ENCODE measurements around the gene RNLS.

The RNLS gene

GRCh38 chr10:88551246-88551645 is 31.9 kb downstream of the RNLS start:
- no peak for DNase-seq

- no peak for DNase-seq
These were observed 36.6 kb downstream of the RNLS start for GRCh38 chr10:88546497-88546896.

GRCh38 chr10:88545359-88545758 is 37.8 kb downstream of the RNLS start:
- no peak for DNase-seq

GRCh38 chr10:88544140-88544870 is 38.8 kb downstream of the RNLS start:
- DNase-seq = peak; percentile 39

DNA sequence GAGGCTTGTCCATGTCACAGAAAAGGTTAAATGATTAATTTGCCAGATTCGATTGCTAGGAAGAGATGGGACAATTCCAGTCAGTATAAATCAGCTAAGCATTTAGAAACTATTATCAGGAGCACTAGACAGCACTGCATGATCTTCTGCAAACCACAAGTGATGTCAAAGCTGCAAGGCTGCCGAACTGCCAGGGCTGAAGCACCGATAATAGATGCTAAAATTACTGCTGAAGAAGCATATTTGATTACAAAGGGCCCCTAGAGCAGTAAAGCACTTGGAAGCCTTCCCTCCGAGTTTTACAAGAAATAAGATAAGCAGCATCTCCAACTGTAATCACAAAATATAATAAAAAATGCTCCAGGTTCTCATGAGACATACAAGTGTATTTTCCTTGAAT is 40.6 kb downstream of the RNLS start:
- no peak for DNase-seq

DNA sequence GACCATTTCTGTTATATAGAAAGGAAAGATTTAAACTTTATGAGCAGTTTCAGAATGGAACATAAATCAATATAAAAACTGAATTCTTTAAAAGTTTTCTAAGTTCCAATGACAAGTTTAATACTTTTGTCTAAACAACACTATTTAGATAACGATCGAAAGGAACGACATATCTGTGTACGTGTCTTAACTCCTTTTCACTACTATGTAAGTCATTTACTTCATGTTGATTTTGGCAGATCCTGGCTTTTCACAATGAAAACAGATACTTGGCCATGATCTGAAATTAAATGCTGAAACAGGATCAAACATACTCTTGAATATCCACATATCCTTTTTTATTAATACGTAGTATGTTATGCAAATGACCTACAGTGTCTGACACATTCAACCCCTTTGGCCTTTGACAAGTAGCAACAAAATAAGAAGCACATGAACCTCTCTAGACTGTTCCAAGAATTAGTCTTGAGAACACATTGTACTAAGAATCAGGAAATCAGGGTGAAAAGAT is 41.9 kb downstream of the RNLS start:
- no peak for DNase-seq

- no peak for DNase-seq
These were observed 42.8 kb downstream of the RNLS start for GRCh38 chr10:88540351-88540750.

DNA sequence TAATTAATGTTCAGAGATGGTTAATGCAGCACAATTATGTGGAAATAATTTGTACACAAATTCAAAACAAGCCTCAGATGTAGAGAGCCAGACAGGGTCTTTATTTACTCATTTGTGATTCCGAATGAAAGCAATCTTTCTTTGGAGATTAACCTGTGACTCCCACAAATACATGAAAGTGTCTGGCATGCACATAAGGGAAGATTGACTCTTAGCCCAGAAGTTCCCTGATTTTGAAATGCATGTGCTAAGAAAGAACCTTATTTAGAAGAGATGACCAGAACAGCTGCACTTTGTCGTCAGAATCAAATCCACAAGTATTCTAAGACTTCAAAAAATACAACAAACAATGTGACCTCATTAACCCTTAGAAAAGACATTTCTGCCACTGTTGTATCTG is 45.1 kb downstream of the RNLS start:
- no peak for DNase-seq

DNA sequence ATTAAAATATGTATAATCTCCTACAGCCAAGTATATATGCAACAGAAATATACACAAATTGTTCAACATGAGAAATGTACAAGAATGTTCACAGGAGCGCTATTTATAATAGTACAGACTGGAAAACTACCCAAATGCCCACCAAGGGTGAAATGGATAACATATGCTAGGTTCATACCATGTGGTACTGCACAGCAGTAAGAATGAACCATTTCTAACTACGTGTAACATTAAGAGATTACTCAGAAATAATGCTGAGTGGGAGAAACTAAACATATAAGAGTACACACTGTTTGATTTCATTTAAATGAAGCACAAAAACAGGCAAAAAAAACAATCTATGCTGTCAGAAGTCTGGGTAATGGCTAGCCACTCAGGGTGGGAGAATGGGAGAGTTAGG is 45.8 kb downstream of the RNLS start:
- no peak for DNase-seq

GRCh38 chr10:88536437-88536836 is 46.7 kb downstream of the RNLS start:
- no peak for DNase-seq

GRCh38 chr10:88534072-88534665 is 48.9 kb downstream of the RNLS start:
- no peak for DNase-seq

DNA sequence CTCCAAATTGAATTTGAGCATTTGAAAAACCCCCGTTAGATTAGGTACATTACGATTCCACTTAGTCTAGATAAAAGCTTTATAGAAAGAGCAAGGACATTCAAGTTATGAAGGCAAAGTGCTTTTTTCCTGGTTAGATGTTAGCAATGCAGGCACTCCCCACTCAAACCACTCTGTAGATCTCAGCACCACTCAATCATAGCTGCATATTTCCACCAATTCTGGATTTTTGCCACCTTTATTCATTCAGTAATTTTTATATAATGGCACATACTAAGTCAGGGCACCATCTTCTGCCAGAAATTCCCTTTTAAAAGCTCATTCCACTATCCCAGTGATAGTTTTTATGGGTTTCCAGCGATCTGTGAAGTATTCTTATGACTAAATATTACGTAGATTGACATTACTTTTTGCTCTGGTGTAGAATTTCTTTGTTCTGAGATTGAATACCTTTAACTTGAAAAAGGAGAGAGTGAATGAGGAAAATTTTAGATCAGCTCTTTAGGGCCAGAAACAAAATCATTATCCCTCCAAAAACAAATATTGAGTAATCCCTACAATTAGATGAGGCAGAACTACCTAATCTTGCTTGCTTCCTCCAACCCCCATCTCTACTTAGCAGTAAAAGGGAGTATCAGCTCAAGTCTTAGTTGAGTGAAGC is 51.6 kb downstream of the RNLS start:
- no peak for DNase-seq

GRCh38 chr10:88530629-88531391 is 52.3 kb downstream of the RNLS start:
- no peak for DNase-seq

GRCh38 chr10:88530093-88530492 is 53.0 kb downstream of the RNLS start:
- DNase-seq = no peak

- no peak for DNase-seq
These were observed 54.1 kb downstream of the RNLS start for GRCh38 chr10:88528806-88529570.

DNA sequence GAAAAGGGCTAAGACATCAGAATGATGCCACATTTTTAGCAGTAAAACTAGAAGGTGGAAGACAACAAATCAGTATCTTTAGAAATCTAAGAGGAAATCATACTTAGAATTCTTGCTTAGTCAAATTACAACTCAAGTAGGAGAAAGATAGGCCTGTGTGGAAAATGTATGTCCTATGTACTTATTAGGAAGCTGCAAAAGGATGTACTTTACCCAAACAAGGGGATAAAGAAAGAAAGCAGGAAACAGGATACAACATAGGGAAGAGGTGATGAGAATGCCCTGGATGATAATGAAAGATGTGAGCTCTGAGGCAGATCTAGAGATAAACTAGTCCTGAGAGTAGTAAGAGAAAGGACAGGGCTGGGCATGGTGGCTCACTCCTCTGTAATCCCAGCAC is 54.9 kb downstream of the RNLS start:
- no peak for DNase-seq

- no peak for DNase-seq
These were observed 55.9 kb downstream of the RNLS start for GRCh38 chr10:88527245-88527644.

GRCh38 chr10:88526501-88527105 is 56.5 kb downstream of the RNLS start:
- DNase-seq = no peak

DNA sequence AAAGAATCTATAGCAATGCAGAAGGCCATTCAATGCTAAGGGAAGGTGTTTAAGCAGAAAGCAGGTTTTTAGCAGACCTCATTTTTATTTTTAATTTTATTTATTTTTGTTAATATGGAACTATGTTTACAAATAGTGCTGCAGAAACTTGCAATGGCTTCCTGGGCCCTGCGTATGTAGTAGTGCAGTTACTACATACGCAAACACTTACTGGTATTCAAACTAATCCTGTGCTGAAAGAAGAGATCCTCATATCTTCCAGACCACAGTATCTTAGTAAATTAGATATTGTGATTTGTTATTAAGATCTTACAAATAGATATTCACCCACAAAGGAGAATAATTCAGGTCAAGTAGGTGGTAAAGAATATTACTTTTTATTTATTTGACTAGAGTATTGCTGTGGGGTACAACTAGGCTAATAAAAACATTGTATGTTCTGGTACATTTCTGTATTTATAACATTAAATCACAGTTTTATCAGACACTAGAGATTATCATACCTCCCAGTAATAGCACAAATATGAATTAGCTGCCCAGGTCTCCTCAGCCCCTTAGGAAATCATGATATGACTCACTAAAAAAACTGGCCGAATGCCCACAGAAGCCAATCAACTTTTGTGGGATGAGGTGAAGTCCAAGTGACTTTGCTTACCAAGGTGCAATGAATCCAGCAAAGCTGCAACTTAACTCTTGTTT is 57.6 kb downstream of the RNLS start:
- DNase-seq = no peak

DNA sequence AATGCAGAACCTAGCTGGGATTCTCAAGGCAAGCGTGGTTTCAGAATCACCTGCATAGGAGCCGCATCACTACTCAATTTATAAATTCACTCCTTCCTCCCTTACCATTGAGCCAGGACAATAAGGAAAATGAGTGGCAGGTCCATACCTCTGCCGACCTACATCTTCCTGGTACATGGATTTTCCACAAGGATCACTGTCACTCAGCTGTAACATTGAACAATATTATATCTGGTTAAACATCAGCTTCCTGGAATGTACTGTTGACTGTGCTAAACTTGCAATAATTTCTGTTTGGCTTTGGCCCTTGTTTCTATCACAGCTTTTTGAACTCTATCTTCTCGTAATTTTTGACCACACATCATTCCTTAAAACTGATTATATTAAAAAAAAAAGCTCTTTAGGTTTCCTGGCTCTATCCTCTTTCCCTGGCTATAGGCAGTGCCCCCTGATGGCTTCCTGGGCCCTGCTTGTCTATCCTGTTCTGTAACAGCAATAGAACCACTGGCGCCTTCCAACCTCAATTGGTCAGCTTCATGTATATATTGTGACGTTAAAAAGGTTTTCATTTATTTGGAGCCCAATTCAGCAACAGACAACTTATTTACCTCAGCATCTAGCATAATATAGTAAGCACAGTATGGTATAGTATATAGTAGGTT is 59.2 kb downstream of the RNLS start:
- DNase-seq = no peak

DNA sequence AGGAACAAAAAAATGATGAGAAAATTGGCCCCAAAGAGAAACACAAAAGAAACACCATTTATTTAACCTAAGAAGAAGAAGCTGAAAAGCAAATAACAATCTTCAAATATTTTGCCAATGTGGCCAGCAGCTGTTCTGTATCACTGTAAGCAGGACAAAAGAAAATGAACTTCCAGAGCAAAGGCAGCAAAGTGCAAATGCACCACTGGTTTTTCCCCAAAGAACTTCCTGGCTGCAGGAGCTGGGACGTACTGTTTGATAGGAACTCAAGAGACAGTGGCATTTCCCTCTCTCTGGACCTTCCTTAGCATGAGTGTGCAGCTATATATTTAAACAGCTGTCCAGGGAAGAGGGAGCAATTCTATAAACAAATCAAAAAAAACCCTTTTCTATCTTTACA is 60.4 kb downstream of the RNLS start:
- DNase-seq = no peak
